GM23338 (cell line): ENCODE data around the gene RGCC. TPM values are rescaled to one million over a fixed set of nuclear protein-coding genes. Genes with fewer than 3 reads are reported as not detected.

Experiments
- ATAC-seq: fragments of 200-7000 bp; cut with Tn5 transposase; 3 replicates; pipeline ENCODE4 v1.9.1; 2020
- DNase-seq: peaks from one replicate; pipeline ENCODE4 v3.0.0-alpha.2; 2015; ENCODE audit warnings: low spot score
- H2AFZ ChIP-seq: fragments of 200-600 bp; sonication (generic); 2 replicates; pipeline ENCODE4 v1.8.0; 2016; ENCODE audit warnings: antibody characterized with exemption, mild to moderate bottlenecking, moderate library complexity
- H3F3A ChIP-seq: fragments of 200-600 bp; sonication (generic); replicated peaks from 2 replicates; pipeline ENCODE4 v1.8.0; 2017; ENCODE audit warnings: antibody characterized with exemption, mixed run types, low read depth
- H3K27ac ChIP-seq: fragments of 200-600 bp; sonication (generic); 2 replicates; pipeline ENCODE4 v1.6.1; 2016; ENCODE audit warnings: low read depth
- H3K27me3 ChIP-seq: fragments of 200-600 bp; sonication (generic); 2 replicates; pipeline ENCODE4 v1.8.0; 2016; ENCODE audit warnings: mild to moderate bottlenecking, mixed run types, moderate library complexity; ENCODE audit not compliant: insufficient read depth
- H3K36me3 ChIP-seq: fragments of 200-600 bp; sonication (generic); 2 replicates; pipeline ENCODE4 v1.8.0; 2016; ENCODE audit warnings: mild to moderate bottlenecking; ENCODE audit not compliant: insufficient read depth
- H3K4me1 ChIP-seq: fragments of 200-600 bp; sonication (generic); 2 replicates; pipeline ENCODE4 v1.8.0; 2016; ENCODE audit warnings: mild to moderate bottlenecking, moderate library complexity; ENCODE audit not compliant: insufficient read depth
- H3K4me2 ChIP-seq: fragments of 200-600 bp; sonication (generic); 2 replicates; pipeline ENCODE4 v1.7.1; 2017; ENCODE audit warnings: mixed run types
- H3K4me3 ChIP-seq: fragments of 200-600 bp; sonication (generic); 2 replicates; pipeline ENCODE4 v1.6.1; 2016; ENCODE audit warnings: mixed run types
- H3K79me2 ChIP-seq: fragments of 200-600 bp; sonication (generic); replicated peaks from 2 replicates; pipeline ENCODE4 v1.8.0; 2017; ENCODE audit warnings: mild to moderate bottlenecking; ENCODE audit not compliant: insufficient read depth
- H3K9me2 ChIP-seq: fragments of 200-600 bp; sonication (generic); 2 replicates; pipeline ENCODE4 v1.8.0; 2017; ENCODE audit not compliant: insufficient read depth
- H4K20me1 ChIP-seq: fragments of 200-600 bp; sonication (generic); replicated peaks from 2 replicates; pipeline ENCODE4 v1.8.0; 2017; ENCODE audit warnings: mild to moderate bottlenecking; ENCODE audit not compliant: insufficient read depth
- H3K27ac Mint-ChIP-seq: 2 replicates; pipeline ENCODE4 v1.8.0; 2020; ENCODE audit warnings: inconsistent platforms, mild to moderate bottlenecking, moderate library complexity, mixed read lengths
- H3K27me3 Mint-ChIP-seq: 3 replicates; pipeline ENCODE4 v1.8.0; 2022; ENCODE audit warnings: low read depth, mild to moderate bottlenecking, moderate library complexity, mixed read lengths, inconsistent platforms; ENCODE audit not compliant: insufficient read depth, poor library complexity
- H3K36me3 Mint-ChIP-seq: 3 replicates; pipeline ENCODE4 v1.8.0; 2021; ENCODE audit warnings: low read depth, mild to moderate bottlenecking, inconsistent platforms, moderate library complexity, mixed read lengths
- H3K4me1 Mint-ChIP-seq: 3 replicates; pipeline ENCODE4 v1.8.0; 2020; ENCODE audit warnings: mild to moderate bottlenecking, inconsistent platforms, mixed read lengths
- H3K4me3 Mint-ChIP-seq: 3 replicates; pipeline ENCODE4 v1.8.0; 2021; ENCODE audit warnings: moderate library complexity, mild to moderate bottlenecking, inconsistent platforms, mixed read lengths
- H3K9me3 Mint-ChIP-seq: 3 replicates; pipeline ENCODE4 v1.8.0; 2020; ENCODE audit warnings: moderate library complexity, mild to moderate bottlenecking, inconsistent platforms, mixed read lengths
- EZH2phosphoT487 ChIP-seq: fragments of 200-600 bp; sonication (generic); IDR thresholded peaks from one replicate; pipeline ENCODE4 v1.8.1; 2018; ENCODE audit warnings: antibody characterized with exemption; ENCODE audit not compliant: unreplicated experiment
- REST ChIP-seq: IDR thresholded peaks from one replicate; pipeline ENCODE4 v1.6.1; 2018; ENCODE audit warnings: antibody characterized with exemption; ENCODE audit not compliant: unreplicated experiment
- ZNF331 ChIP-seq: fragments of 250-450 bp; sonication (Bioruptor Pico); IDR thresholded peaks from 2 replicates; pipeline ENCODE4 v1.5.0; 2020; ENCODE audit warnings: low read depth, mild to moderate bottlenecking, moderate library complexity
- ZNF462 ChIP-seq: fragments of 250-450 bp; sonication (Bioruptor Pico); IDR thresholded peaks from 2 replicates; pipeline ENCODE4 v1.5.0; 2020; ENCODE audit warnings: mild to moderate bottlenecking, moderate library complexity
- polyA plus RNA-seq: library from polyadenylated mRNA; unstranded; fragments of >200 nt; fragmentation: Nextera tagmentation; extraction: Ambion mirVana; gene quantifications from 2 replicates; pipeline ENCODE4 v1.2.1, GENCODE V29; 2016
- total RNA-seq: library from RNA; depleted of rRNA; stranded (reverse); fragments of >200 nt; shearing (Covaris generic); gene quantifications from 2 replicates; pipeline ENCODE4 v1.2.3, GENCODE V29; 2014

Gene RGCC
- total and polyA plus RNA-seq, 2 experiments from 2014 or later, result 0.65 to 0.66 TPM

GRCh38 chr13:41494202-41494601 is 36.9 kb downstream of the RGCC start:
- H3K36me3 Mint-ChIP-seq, result no peaks in the 10 kb centered on the region
- no peaks in the 10 kb centered on the region for H4K20me1 ChIP-seq
- no peak overlapping the region for H3K27ac ChIP-seq
- H3K27ac Mint-ChIP-seq, result no peak overlapping the region
- no peaks in the 10 kb centered on the region for H3K4me1 ChIP-seq
- no peaks in the 10 kb centered on the region for H3K36me3 ChIP-seq
- H3K4me1 Mint-ChIP-seq, result no peaks in the 10 kb centered on the region; the same call in 2 of the 3 replicates
- no peak overlapping the region for H3K4me2 ChIP-seq
- ATAC-seq, result no peak
- H3K4me3 Mint-ChIP-seq, result no peak overlapping the region
- no peak overlapping the region for H2AFZ ChIP-seq
- no peaks in the 10 kb centered on the region for H3K79me2 ChIP-seq
- peaks cover 10% of the 10 kb centered on the region; the same call in 1 of the 2 replicates for H3K9me2 ChIP-seq
- H3K27me3 Mint-ChIP-seq, result peaks cover 1% of the 10 kb centered on the region
- no peak for DNase-seq
- no peaks in the 10 kb centered on the region for H3K9me3 Mint-ChIP-seq
- no peaks in the 10 kb centered on the region for H3F3A ChIP-seq
- TF ChIP-seq ZNF462 (CRISPR knock-in tag) (no peak), REST (no peak), ZNF331 (no peak), EZH2phosphoT487 (no peak)
- H3K4me3 ChIP-seq, result no peak overlapping the region
- no peaks in the 10 kb centered on the region for H3K27me3 ChIP-seq
